HepG2 (cell line): Measurements from ENCODE around the gene ZC3H18. TPM values are rescaled to one million over a fixed set of nuclear protein-coding genes. Genes with fewer than 3 reads are reported as not detected.
A peak's percentile ranks its signal among the peaks of the same experiment; 100 is the strongest.

ENCODE experiments used
- BORCS8-MEF2B ChIP-seq: sonication (generic); formaldehyde crosslinking; IDR thresholded peaks from 2 replicates; pipeline ENCODE4 v1.8.0; 2022; ENCODE audit warnings: mild to moderate bottlenecking, missing genetic modification reagents
- CREB1 ChIP-seq, 2 experiments: fragments of 450-650 bp in 1 of 2; IDR thresholded peaks; 2 replicates each; pipeline ENCODE4 v1.6.1; 2016 to 2017; ENCODE audit warnings: control low read depth in 1 of 2, mild to moderate bottlenecking in 1 of 2, missing compliant biosample characterization in 1 of 2, missing genetic modification characterization in 1 of 2
- EP300 ChIP-seq, 3 experiments: sonication (generic) in 1 of 3; formaldehyde crosslinking in 1 of 3; IDR thresholded peaks; 2 replicates each; pipeline versions ENCODE4 v1.5.1 to v1.6.1; 2011 to 2020; ENCODE audit warnings: low read depth in 2 of 3, low read length in 2 of 3, borderline replicate concordance in 1 of 3, improper control_type of control experiment in 1 of 3, mild to moderate bottlenecking in 1 of 3, missing genetic modification reagents in 1 of 3, moderate library complexity in 1 of 3
- FOXP1 ChIP-seq, 2 experiments: fragments of 450-650 bp in 1 of 2; IDR thresholded peaks; 2 replicates each; pipeline ENCODE4 v1.6.1; 2017 to 2018; ENCODE audit warnings: antibody characterized with exemption in 1 of 2
- JUNB ChIP-seq: sonication (generic); formaldehyde crosslinking; IDR thresholded peaks from 2 replicates; pipeline ENCODE4 v1.8.0; 2022; ENCODE audit warnings: missing genetic modification reagents, mild to moderate bottlenecking, borderline replicate concordance
- MLLT10 ChIP-seq: sonication (generic); formaldehyde crosslinking; IDR thresholded peaks from 2 replicates; pipeline ENCODE4 v1.4.0; 2020; ENCODE audit warnings: missing genetic modification reagents
- PLRG1 ChIP-seq: fragments of 450-650 bp; conservative IDR thresholded peaks from 2 replicates; pipeline ENCODE4 v1.6.1; 2016
- RBAK ChIP-seq: sonication (generic); formaldehyde crosslinking; IDR thresholded peaks from 2 replicates; pipeline ENCODE4 v1.5.1; 2020; ENCODE audit warnings: mild to moderate bottlenecking, missing genetic modification reagents
- SAP130 ChIP-seq: IDR thresholded peaks from 2 replicates; pipeline ENCODE4 v1.6.1; 2016; ENCODE audit warnings: low read depth
- TRIM24 ChIP-seq: sonication (generic); formaldehyde crosslinking; IDR thresholded peaks from 2 replicates; pipeline ENCODE4 v1.8.0; 2022; ENCODE audit warnings: mild to moderate bottlenecking, missing genetic modification reagents
- YY1 ChIP-seq: IDR thresholded peaks from 2 replicates; pipeline ENCODE4 v1.6.1; 2011; ENCODE audit warnings: low read length, low read depth, moderate library complexity, mild to moderate bottlenecking; ENCODE audit not compliant: insufficient read depth, insufficient replicate concordance
- ZBTB42 ChIP-seq: sonication (generic); formaldehyde crosslinking; IDR thresholded peaks from 2 replicates; pipeline ENCODE4 v1.5.0; 2020; ENCODE audit warnings: mild to moderate bottlenecking, missing genetic modification reagents
- ZMYM3 ChIP-seq: sonication (generic); formaldehyde crosslinking; IDR thresholded peaks from 2 replicates; pipeline ENCODE4 v1.5.1; 2020; ENCODE audit warnings: mild to moderate bottlenecking, missing genetic modification reagents
- ZNF558 ChIP-seq: sonication (generic); formaldehyde crosslinking; IDR thresholded peaks from 2 replicates; pipeline ENCODE4 v1.9.0; 2022; ENCODE audit warnings: mild to moderate bottlenecking, missing genetic modification reagents, borderline replicate concordance
- ZNF709 ChIP-seq: sonication (generic); formaldehyde crosslinking; IDR thresholded peaks from 2 replicates; pipeline ENCODE4 v1.5.0; 2020; ENCODE audit warnings: mild to moderate bottlenecking, missing genetic modification reagents
- ZNF772 ChIP-seq: sonication (generic); formaldehyde crosslinking; IDR thresholded peaks from 2 replicates; pipeline ENCODE4 v1.5.0; 2020; ENCODE audit warnings: mild to moderate bottlenecking, missing genetic modification reagents
- ZSCAN20 ChIP-seq: sonication (generic); formaldehyde crosslinking; IDR thresholded peaks from 2 replicates; pipeline ENCODE4 v1.4.0; 2020; ENCODE audit warnings: missing genetic modification reagents, mild to moderate bottlenecking, borderline replicate concordance
- polyA plus RNA-seq, 8 experiments: library from polyadenylated mRNA; depleted of rRNA in 3 of 8; stranded (reverse) in 7 of 8; unstranded in 1 of 8; fragments of >200 nt; fragmentation: Illumina TruSeq in 4 of 8; extraction: Trizol in 4 of 8; gene quantifications; 2 replicates each; pipeline versions ENCODE4 v1.2.1 to v1.2.3, GENCODE V29; 2011 to 2016; ENCODE audit warnings: low read depth in 4 of 8, missing spikeins in 1 of 8, mixed read lengths in 1 of 8; ENCODE audit not compliant: insufficient read depth in 1 of 8
- total RNA-seq, 5 experiments: library from RNA; depleted of rRNA; stranded (reverse); fragments of >200 nt; fragmentation: Illumina TruSeq; extraction: Trizol; gene quantifications; 2 replicates each; pipeline ENCODE4 v1.2.3, GENCODE V29; 2016; ENCODE audit warnings: low read depth in 1 of 5
- TF ChIP-seq, protein P1 (sequence below): sonication (generic); formaldehyde crosslinking; IDR thresholded peaks from 2 replicates; pipeline ENCODE4 v1.4.0; 2020; ENCODE audit warnings: mild to moderate bottlenecking, missing genetic modification reagents, borderline replicate concordance
- TF ChIP-seq, protein P2 (sequence below): sonication (generic); formaldehyde crosslinking; IDR thresholded peaks from 2 replicates; pipeline ENCODE4 v1.4.0; 2020; ENCODE audit warnings: low read depth, missing genetic modification reagents
- TF ChIP-seq, protein P3 (sequence below): conservative IDR thresholded peaks from 2 replicates; pipeline ENCODE4 v1.6.1; 2018; ENCODE audit warnings: missing genetic modification reagents

ZC3H18 gene
- total and polyA plus RNA-seq, 2 of the 13 experiments (the other 11 are each of a cell fraction or from before 2014, with no cell fraction given) = 11.2 to 27.4 TPM

DNA sequence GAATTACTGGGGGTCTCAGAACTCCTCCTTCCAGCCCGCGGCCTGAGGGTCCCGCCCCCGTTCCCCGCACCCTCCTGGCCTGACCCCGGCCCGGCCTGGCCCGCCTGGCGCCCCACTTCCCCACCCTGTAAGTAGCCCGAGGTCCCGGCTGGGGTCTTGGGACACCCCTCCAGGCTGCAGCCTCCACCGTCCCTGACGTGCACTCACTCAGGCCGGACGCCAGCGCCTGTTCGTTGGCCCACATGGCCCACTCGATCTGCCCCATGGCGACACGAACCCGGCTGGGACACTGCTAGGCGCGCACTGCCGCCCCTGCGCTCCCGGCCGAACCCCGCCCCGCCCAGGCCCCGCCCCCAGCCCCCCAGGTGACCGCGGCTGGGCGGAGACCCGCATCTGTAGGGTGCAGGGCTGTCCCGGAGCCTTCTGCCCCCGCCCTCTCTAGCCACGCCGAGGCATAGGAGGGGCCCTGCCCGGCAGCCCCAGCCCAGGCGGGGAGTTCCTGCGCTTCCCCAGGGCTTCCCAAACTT, 80.6 kb downstream of the ZC3H18 start, which contains the start of gene CYBA (continued):
- TF ChIP-seq ZNF558 (CRISPR knock-in tag) (no peak), FOXP1 (IDR thresholded peaks at IDR 0.05) (no peak), FOXP1 (CRISPR knock-in tag; IDR thresholded peaks at IDR 0.05) (no peak), SAP130 (CRISPR knock-in tag) (no peak; the same call in 1 of the 2 replicates), JUNB (CRISPR knock-in tag) (0 out of 2 replicates have a peak, but pooled peaks have one; percentile 35), YY1 (peak; percentile 43), ZMYM3 (CRISPR knock-in tag) (peak; percentile 26; the same call in 1 of the 2 replicates), CREB1 (IDR thresholded peaks at IDR 0.05) (no peak), CREB1 (CRISPR knock-in tag; IDR thresholded peaks at IDR 0.05) (no peak), RBAK (no peak), ZSCAN20 (CRISPR knock-in tag) (0 out of 2 replicates have a peak, but pooled peaks have one; percentile 52), BORCS8-MEF2B (CRISPR knock-in tag) (no peak), EP300 (IDR thresholded peaks at IDR 0.05; ENCODE audit: low read depth in 2 of 2, low read length in 2 of 2) (no peak), EP300 (CRISPR knock-in tag; IDR thresholded peaks at IDR 0.05; ENCODE audit: borderline replicate concordance) (no peak), ZNF709 (peak; percentile 91), ZBTB42 (CRISPR knock-in tag) (peak; percentile 11; the same call in 1 of the 2 replicates), ZNF772 (CRISPR knock-in tag) (no peak; the same call in 1 of the 2 replicates), PLRG1 (no peak), TRIM24 (no peak), MLLT10 (CRISPR knock-in tag) (peak; percentile 75; the same call in 1 of the 2 replicates)
- TF ChIP-seq, protein P1, sequence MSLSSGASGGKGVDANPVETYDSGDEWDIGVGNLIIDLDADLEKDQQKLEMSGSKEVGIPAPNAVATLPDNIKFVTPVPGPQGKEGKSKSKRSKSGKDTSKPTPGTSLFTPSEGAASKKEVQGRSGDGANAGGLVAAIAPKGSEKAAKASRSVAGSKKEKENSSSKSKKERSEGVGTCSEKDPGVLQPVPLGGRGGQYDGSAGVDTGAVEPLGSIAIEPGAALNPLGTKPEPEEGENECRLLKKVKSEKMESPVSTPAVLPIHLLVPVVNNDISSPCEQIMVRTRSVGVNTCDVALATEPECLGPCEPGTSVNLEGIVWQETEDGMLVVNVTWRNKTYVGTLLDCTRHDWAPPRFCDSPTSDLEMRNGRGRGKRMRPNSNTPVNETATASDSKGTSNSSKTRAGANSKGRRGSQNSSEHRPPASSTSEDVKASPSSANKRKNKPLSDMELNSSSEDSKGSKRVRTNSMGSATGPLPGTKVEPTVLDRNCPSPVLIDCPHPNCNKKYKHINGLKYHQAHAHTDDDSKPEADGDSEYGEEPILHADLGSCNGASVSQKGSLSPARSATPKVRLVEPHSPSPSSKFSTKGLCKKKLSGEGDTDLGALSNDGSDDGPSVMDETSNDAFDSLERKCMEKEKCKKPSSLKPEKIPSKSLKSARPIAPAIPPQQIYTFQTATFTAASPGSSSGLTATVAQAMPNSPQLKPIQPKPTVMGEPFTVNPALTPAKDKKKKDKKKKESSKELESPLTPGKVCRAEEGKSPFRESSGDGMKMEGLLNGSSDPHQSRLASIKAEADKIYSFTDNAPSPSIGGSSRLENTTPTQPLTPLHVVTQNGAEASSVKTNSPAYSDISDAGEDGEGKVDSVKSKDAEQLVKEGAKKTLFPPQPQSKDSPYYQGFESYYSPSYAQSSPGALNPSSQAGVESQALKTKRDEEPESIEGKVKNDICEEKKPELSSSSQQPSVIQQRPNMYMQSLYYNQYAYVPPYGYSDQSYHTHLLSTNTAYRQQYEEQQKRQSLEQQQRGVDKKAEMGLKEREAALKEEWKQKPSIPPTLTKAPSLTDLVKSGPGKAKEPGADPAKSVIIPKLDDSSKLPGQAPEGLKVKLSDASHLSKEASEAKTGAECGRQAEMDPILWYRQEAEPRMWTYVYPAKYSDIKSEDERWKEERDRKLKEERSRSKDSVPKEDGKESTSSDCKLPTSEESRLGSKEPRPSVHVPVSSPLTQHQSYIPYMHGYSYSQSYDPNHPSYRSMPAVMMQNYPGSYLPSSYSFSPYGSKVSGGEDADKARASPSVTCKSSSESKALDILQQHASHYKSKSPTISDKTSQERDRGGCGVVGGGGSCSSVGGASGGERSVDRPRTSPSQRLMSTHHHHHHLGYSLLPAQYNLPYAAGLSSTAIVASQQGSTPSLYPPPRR (CRISPR knock-in tag) = no peak; the same call in 1 of the 2 replicates
- TF ChIP-seq, protein P2, sequence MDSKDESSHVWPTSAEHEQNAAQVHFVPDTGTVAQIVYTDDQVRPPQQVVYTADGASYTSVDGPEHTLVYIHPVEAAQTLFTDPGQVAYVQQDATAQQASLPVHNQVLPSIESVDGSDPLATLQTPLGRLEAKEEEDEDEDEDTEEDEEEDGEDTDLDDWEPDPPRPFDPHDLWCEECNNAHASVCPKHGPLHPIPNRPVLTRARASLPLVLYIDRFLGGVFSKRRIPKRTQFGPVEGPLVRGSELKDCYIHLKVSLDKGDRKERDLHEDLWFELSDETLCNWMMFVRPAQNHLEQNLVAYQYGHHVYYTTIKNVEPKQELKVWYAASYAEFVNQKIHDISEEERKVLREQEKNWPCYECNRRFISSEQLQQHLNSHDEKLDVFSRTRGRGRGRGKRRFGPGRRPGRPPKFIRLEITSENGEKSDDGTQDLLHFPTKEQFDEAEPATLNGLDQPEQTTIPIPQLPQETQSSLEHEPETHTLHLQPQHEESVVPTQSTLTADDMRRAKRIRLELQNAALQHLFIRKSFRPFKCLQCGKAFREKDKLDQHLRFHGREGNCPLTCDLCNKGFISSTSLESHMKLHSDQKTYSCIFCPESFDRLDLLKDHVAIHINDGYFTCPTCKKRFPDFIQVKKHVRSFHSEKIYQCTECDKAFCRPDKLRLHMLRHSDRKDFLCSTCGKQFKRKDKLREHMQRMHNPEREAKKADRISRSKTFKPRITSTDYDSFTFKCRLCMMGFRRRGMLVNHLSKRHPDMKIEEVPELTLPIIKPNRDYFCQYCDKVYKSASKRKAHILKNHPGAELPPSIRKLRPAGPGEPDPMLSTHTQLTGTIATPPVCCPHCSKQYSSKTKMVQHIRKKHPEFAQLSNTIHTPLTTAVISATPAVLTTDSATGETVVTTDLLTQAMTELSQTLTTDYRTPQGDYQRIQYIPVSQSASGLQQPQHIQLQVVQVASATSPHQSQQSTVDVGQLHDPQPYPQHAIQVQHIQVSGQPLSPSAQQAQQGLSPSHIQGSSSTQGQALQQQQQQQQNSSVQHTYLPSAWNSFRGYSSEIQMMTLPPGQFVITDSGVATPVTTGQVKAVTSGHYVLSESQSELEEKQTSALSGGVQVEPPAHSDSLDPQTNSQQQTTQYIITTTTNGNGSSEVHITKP (CRISPR knock-in tag) = no peak
- TF ChIP-seq, protein P3, sequence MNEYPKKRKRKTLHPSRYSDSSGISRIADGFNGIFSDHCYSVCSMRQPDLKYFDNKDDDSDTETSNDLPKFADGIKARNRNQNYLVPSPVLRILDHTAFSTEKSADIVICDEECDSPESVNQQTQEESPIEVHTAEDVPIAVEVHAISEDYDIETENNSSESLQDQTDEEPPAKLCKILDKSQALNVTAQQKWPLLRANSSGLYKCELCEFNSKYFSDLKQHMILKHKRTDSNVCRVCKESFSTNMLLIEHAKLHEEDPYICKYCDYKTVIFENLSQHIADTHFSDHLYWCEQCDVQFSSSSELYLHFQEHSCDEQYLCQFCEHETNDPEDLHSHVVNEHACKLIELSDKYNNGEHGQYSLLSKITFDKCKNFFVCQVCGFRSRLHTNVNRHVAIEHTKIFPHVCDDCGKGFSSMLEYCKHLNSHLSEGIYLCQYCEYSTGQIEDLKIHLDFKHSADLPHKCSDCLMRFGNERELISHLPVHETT (CRISPR knock-in tag) = no peak
